HL-60/S4 treated with phorbol 12-myristate 13-acetate at 8.2 ng/mL for 4 days and 3 days (cell line): ENCODE results near the gene SUPT3H.

Experiments used
- in situ Hi-C: fragments of 300-500 bp; cut with MboI; formaldehyde crosslinking; loops from 2 replicates; pipeline ENCODE4 v1.15.0; 2022; ENCODE audit warnings: low sequenced_read_pairs

The SUPT3H gene

GRCh38 chr6:45394586-45395095 is 16.9 kb upstream of the SUPT3H start:
- in situ Hi-C loops = no loop called here

- in situ Hi-C loops = no loop called here
Measured at GRCh38 chr6:45388328-45388727, 10.6 kb upstream of the SUPT3H start.

DNA sequence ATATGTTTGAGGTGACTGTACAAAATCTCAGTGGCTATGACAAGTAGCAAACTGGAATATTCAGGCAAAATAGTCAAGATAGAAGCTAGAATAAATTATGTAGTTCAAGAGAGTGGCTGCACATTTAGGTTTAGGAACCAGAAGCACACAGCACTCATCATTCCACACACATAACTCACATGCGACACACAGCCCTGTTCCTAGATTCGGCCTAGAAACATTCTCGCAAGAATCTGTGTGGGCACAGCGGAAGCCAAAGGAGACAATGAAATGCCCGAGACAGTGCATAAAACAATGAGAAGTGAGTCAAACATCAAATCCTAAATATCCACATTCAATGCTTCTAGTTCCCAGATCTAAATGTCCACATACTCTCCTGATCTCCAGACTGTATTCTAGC is 9.5 kb upstream of the SUPT3H start:
- in situ Hi-C loops = no loop called here

DNA sequence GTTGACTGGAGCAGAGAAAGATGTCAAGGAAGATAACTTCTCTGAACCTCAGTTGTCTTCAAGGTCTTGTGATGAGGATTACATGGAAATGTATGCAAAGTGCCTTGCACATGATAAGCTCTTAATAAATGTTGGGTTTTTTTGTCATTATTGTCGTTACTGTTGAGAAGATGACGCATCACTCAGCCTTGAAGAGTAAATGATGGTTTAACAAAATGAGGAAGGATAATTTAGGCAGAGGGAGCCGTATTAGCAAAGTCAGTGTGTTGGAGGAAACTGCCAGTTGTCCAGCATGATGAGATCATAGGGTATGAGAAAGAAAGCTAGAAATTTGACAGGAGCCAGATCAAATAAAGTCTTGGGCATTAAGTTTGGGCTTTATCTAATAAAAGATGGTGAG is 8.8 kb upstream of the SUPT3H start:
- in situ Hi-C loops = no loop called here

DNA sequence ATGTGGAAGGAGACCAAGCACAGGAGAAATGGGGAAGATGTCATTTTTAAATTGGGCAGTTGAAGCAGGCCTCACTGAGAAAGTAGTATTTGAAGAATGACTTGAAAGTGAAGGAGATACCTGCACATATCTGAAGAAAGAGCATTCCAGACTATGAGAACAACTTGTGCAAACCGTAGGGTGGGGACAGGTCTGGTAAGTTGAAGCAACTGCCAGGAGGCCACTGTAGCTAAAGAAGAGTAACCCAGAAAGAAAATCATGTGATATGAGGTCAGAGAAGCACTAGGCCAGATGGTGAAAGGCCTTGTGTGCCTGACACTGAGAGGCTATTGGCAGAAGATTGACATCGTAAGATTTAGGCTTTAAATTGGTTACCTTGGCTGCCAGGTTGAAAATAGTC is 4.7 kb upstream of the SUPT3H start:
- in situ Hi-C loops = no loop called here

- in situ Hi-C loops = no loop called here
Measured at GRCh38 chr6:45378334-45378926, 696 bp upstream of the SUPT3H start.

DNA sequence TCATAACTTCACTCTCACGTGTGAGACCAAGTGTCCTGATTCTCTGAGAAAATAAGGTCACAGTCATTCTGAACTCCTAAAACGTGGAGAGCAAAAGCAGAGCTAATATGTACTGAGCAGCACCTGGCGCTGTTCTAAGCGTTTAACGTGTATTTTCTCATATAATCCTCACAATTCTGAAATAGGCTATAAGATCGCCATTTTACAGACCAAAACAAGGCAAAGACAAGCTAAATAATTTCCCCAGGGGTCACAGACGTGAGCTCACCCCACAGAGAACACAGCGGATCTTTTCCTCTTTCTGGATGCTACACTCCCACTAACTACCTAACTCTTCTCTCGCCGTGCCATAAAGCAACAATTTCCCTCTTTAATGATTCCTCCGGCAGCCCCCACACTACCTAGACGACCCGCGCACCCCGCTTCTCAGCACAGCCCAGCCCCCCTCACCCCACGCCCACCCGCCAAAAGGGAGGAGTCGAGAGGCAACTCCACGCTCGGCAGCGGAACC is 636 bp downstream of the SUPT3H start:
- in situ Hi-C loops = no loop called here

DNA sequence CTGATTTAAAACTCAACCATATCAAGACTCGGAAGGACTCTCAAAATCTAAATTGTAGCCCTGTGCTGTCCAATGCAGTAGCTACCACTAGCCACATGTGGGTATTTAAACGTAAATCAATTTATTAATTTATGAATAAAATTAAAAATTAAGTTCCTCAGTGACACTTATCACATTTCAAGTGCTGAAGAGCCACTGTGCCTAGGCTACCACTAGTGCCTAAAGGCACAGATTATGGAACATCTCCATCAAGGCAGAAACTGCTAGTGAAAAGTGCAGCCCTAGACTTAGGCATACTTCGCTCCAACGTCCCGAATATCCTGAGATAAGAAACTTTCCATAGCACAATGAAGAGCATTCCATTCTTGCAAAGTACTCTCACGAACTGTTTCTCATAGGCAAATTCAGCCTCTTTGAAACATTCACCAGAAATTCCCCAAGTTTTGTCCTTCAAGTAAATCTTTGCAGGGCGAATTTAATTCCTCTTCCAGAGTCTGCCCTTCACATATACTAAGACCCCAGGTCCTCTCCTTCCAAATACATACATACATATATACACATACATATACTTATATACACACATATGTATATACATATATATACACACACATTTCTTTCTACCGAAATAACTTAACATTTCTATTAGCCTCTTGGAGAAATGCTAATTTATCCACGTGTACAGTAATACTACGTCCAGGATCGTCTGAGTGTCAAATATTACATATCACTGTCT is 1.3 kb downstream of the SUPT3H start:
- in situ Hi-C loops = no loop called here

DNA sequence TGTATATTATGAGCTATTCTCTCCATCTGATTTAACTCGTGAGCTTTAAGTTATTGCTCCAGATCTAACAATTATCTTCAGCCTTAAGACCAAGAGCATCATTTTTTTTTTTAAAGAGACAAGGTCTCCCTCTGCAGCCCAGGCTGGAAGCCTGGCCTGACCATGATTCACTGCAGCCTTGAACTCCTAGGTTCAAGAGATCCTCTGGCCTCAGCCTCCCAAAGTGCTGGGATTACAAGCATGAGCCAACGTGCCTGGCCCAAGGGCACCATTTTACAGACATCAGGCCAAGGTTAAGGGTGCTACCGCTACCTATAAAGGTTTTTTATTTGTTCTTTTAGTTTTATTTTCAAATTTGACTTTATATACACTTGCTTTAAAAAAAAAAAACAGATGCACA is 2.3 kb downstream of the SUPT3H start:
- in situ Hi-C loops = no loop called here

GRCh38 chr6:45371924-45372573 is 5.7 kb downstream of the SUPT3H start:
- in situ Hi-C loops = no loop called here

DNA sequence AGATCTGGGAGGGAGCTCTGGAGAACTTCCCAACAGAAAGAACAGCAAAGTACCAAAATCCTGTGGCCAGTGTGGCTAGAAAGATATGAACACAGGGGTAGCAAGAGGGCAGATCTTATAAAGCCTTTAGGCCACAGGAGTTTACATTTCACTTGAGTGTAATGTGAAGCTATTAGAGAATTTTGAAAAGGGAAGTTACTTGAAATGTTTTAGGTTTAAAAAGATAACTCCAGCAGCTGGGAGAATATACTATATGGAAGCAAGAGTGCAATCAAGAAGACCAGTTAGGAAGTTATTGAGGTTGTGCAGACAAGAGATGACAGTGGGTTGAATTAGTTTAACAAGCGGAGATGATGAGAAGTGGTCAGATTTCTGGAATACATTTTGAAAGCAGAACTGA is 7.9 kb downstream of the SUPT3H start:
- in situ Hi-C loops = no loop called here

DNA sequence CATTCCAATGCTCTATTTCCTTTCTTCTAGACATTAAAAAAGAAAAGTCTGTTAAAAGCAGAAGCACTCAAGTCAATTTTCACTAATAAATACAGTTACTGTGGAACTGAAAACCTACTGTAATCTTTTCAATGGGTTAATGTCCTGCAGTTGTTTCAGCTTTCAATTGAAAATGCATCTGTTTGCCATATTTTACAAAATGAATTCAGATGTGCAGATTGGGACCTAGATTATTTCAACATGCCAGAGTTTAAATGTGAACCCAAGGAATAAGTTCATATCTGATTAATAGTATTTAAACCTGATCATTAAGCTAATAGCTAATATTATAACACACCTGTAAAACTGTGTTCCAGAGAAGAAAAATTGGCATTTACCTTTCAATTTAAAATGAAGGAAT is 9.7 kb downstream of the SUPT3H start:
- in situ Hi-C loops = no loop called here

DNA sequence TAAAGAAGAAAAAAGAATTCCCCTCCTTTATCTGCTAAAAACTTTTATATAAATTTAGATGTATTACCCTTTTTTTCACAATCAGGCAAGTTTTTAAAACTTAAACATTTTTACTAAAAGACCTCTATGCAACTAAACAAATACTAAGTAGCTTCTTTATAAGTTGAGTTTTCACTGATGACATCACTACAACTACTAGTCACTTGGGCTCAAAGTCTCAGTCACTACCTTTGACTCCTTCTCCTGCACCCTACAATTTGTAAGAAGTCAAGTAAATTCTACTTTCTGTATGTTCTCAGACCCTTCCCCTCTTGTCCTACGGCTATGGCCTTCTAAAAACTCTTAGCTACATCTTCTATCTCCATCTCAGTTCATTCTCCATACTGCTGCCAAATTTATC is 11.2 kb downstream of the SUPT3H start:
- in situ Hi-C loops = no loop called here

- in situ Hi-C loops = no loop called here
Measured at GRCh38 chr6:45365036-45365435, 12.7 kb downstream of the SUPT3H start.

- in situ Hi-C loops = no loop called here
Measured at GRCh38 chr6:45364466-45364865, 13.3 kb downstream of the SUPT3H start.

- in situ Hi-C loops = no loop called here
Measured at GRCh38 chr6:45353654-45354053, 24.1 kb downstream of the SUPT3H start.

GRCh38 chr6:45351667-45352066 is 26.1 kb downstream of the SUPT3H start:
- in situ Hi-C loops = no loop called here

DNA sequence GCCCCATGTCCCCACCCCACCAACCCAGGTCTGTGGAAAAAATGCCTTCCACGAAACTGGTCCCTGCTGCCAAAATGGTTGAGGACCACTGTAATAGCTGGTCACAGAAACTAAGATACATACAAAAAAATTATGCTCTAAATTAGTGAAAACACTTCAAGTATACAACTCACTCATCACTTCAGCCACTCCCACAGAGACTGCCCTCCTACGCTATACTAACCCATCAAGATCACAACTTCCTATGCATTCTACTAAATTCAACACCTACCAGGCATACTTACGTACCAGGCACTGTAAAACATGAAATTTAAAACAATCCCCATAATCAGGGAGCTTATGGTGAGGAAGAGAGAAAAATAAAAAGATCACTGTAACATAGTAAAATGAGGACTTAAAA is 26.7 kb downstream of the SUPT3H start:
- in situ Hi-C loops = no loop called here

GRCh38 chr6:45350186-45350710 is 27.5 kb downstream of the SUPT3H start:
- in situ Hi-C loops = no loop called here

DNA sequence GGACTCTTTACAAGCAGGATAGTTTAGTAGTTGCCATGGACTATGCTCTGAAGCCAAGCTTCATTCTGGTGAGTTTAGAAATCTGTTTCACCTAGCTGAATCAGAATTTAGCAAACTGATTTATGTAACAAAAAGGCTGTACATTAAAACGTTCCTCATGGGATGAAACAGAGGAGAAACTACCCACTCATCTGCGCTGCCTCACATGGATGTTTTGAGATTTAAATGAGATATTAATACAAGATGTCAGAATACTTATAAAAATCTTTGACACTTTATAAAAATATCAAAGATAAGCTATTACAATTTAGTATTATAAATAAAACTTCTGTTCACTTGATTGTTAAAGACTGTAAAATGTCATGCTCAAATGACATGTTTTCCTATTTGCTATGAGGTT is 32.8 kb downstream of the SUPT3H start:
- in situ Hi-C loops = no loop called here

DNA sequence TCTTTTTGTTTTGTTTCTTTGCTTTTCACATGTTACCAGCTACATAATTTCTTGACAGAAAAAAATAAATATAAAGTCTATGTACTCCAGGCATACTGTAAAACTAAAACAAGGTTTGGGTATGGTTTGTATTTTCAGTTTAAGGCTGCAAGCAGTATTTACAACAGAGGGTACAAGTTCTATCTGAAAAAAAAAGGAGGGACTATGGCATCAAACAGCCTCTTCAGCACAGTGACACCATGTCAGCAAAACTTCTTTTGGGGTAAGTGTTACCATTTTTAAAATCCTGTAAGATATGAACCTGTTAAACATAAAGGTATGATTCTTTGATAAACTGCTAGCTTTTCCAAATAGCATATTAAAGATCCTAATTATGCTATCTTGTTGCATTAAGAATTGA is 49.2 kb downstream of the SUPT3H start:
- in situ Hi-C loops = no loop called here
